ENCODE data around the gene CEP83. TPM values are rescaled to one million over a fixed set of nuclear protein-coding genes. Genes with fewer than 3 reads are reported as not detected.

Gene CEP83
- total RNA-seq: 10 to 100 TPM; 15.7 to 20.0 TPM

GRCh38 chr12:94459728-94460615 lies at the start of gene CEP83:
CEP83 (minus strand) TSS chr12:94459867; CDS start chr12:94412490, 47,377 bp downstream.

Other genes starting within 250 kb of the CEP83 start
- under 1 TPM; 0.07 to 0.38 TPM for gene TMCC3, start 190.7 kb upstream of the CEP83 start, total RNA-seq